Measurements from ENCODE around the gene SLC29A4.
"Not testable (repeated sequence)": the region's sequence is repeated elsewhere in the genome, so short reads cannot be mapped to it uniquely, and the experiment has no call there.

SLC29A4 gene

GRCh38 chr7:5266191-5267028 is 16.3 kb upstream of the SLC29A4 start:
- TF ChIP-seq CTCF (IDR thresholded peaks at IDR 0.05), result no peak
- no peak for DNase-seq
- intact Hi-C loops (cut with DNase I; ENCODE audit: low total_unique reads), result no loop called here
- no peak overlapping the region for H3K4me3 ChIP-seq
- H3K27me3 ChIP-seq, result peaks cover 0 to 8% of the 10 kb centered on the region in 2 donors
- no peaks in the 10 kb centered on the region for H3K4me1 ChIP-seq
- H3K36me3 ChIP-seq, result no peaks in the 10 kb centered on the region
- H3K9me3 ChIP-seq, result no peaks in the 10 kb centered on the region
- no peak overlapping the region for H3K27ac ChIP-seq

- DNase-seq; intact Hi-C loops (cut with DNase I; ENCODE audit: low total_unique reads); H3K27me3 ChIP-seq; H3K4me3 ChIP-seq; H3K36me3 ChIP-seq; H3K27ac ChIP-seq; H3K4me1 ChIP-seq; H3K9me3 ChIP-seq: not testable (repeated sequence)
Observed at GRCh38 chr7:5267829-5268228, 14.9 kb upstream of the SLC29A4 start.

- H3K4me1 ChIP-seq; H3K27ac ChIP-seq; H3K36me3 ChIP-seq; H3K4me3 ChIP-seq; DNase-seq; H3K9me3 ChIP-seq; intact Hi-C loops (cut with DNase I; ENCODE audit: low total_unique reads): not testable (repeated sequence)
- H3K27me3 ChIP-seq, result peaks cover 0 to 18% of the 10 kb centered on the region in 2 donors
Observed at GRCh38 chr7:5269992-5270657, 12.6 kb upstream of the SLC29A4 start.

GRCh38 chr7:5270788-5271187 is 12.0 kb upstream of the SLC29A4 start:
- no peaks in the 10 kb centered on the region for H3K9me3 ChIP-seq
- intact Hi-C loops (cut with DNase I; ENCODE audit: low total_unique reads), result no loop called here
- H3K27ac ChIP-seq, result no peak overlapping the region
- no peaks in the 10 kb centered on the region for H3K4me1 ChIP-seq
- no peaks in the 10 kb centered on the region for H3K36me3 ChIP-seq
- no peak for DNase-seq
- peaks cover 0 to 18% of the 10 kb centered on the region in 2 donors for H3K27me3 ChIP-seq
- TF ChIP-seq CTCF (IDR thresholded peaks at IDR 0.05), result no peak
- no peak overlapping the region for H3K4me3 ChIP-seq

GRCh38 chr7:5273831-5274405 is 8.8 kb upstream of the SLC29A4 start:
- H3K27me3 ChIP-seq, result peaks cover 0 to 23% of the 10 kb centered on the region in 2 donors
- DNase-seq; H3K27ac ChIP-seq; intact Hi-C loops (cut with DNase I; ENCODE audit: low total_unique reads); H3K36me3 ChIP-seq; H3K4me1 ChIP-seq; H3K9me3 ChIP-seq; H3K4me3 ChIP-seq: not testable (repeated sequence)

DNA sequence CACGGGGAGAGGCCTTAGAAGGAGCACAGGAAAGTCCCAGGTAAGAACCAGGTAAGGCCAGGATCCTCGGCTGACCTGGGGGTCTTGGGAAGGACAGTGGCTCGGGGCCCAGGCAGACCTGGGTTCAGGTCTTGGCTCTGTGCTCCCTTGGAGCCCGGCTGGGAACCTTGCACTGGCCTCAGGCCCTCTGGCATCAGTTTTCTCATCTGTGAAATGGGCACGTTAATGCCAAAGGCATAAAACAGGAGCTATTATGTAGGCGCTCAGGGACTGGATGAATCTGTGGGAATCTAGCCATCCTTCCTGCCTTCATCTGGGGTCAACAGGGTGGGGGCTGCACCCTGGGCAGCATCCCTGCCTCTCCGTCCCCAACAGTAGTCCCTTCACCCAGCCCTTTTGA is 8.3 kb upstream of the SLC29A4 start:
- no peak for TF ChIP-seq CTCF (IDR thresholded peaks at IDR 0.05)
- H3K4me3 ChIP-seq, result no peak overlapping the region
- H3K27me3 ChIP-seq, result peaks cover 0 to 23% of the 10 kb centered on the region in 2 donors
- no peak overlapping the region for H3K27ac ChIP-seq
- H3K36me3 ChIP-seq, result no peaks in the 10 kb centered on the region
- intact Hi-C loops (cut with DNase I; ENCODE audit: low total_unique reads), result no loop called here
- DNase-seq, result no peak
- no peaks in the 10 kb centered on the region for H3K9me3 ChIP-seq
- no peaks in the 10 kb centered on the region for H3K4me1 ChIP-seq

DNA sequence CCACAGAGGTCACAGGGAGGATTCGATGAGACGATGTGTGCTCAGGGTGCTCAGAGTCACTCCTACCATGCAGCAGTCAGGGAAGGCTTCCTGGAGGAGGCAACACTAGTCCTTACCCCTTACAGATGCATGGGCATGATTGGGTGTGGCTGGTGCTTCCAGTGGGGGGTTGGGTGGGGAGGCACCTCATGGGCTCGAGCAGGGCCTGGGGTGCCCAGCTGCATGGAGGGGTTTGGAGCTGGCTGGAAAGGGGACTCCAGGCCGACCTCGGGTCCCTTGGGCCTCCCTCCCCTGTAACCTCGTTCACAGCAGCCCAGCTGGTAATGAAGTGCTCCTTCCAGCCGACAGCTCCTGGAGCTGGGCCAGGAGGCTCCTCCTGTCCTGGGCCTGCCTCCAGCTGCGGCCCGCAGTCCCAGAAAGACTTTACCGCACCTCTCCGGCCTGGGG is 7.7 kb upstream of the SLC29A4 start:
- DNase-seq; H3K27ac ChIP-seq; intact Hi-C loops (cut with DNase I; ENCODE audit: low total_unique reads): not testable (repeated sequence)

DNA sequence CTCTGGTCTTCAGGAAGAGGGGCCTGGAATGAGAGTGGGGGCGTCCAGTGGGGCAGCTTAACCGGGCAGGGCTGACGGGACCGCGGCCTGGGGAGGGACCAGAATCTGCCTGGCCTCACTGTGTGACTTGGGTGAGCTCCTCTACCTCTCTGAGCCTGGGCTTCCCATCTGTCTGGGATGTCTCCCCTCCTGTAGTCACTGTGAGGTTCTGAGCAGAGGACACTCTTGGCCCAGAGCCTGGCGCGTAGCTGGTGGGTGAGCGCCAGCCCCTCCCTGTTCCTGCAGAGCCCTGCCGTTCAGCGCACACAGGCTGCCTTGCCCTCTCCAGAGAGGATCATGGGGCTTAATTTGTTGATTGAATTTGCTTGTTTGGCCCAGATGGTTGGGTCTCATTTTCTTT is 7.2 kb upstream of the SLC29A4 start:
- intact Hi-C loops (cut with DNase I; ENCODE audit: low total_unique reads); DNase-seq; H3K4me3 ChIP-seq: not testable (repeated sequence)

More for the DNA sequence above, 7.7 kb upstream of the SLC29A4 start:
- not testable (repeated sequence) for H3K4me1 ChIP-seq, H3K9me3 ChIP-seq, H3K4me3 ChIP-seq, H3K36me3 ChIP-seq
- H3K27me3 ChIP-seq, result peaks cover 0 to 23% of the 10 kb centered on the region in 2 donors

GRCh38 chr7:5276123-5276522 is 6.6 kb upstream of the SLC29A4 start:
- H3K9me3 ChIP-seq; intact Hi-C loops (cut with DNase I; ENCODE audit: low total_unique reads); H3K4me3 ChIP-seq; H3K4me1 ChIP-seq; DNase-seq; H3K27ac ChIP-seq; H3K36me3 ChIP-seq: not testable (repeated sequence)
- peaks cover 0 to 21% of the 10 kb centered on the region in 2 donors for H3K27me3 ChIP-seq

More for the DNA sequence above, 7.2 kb upstream of the SLC29A4 start:
- not testable (repeated sequence) for H3K4me1 ChIP-seq, H3K36me3 ChIP-seq, H3K9me3 ChIP-seq, H3K27ac ChIP-seq
- peaks cover 0 to 21% of the 10 kb centered on the region in 2 donors for H3K27me3 ChIP-seq
